K562 (cell line): ENCODE results near the gene ATXN10. TPM values are rescaled to one million over a fixed set of nuclear protein-coding genes. Genes with fewer than 3 reads are reported as not detected.

ENCODE experiments used
- ATAC-seq: fragments of 200-7000 bp; cut with Tn5 transposase; 3 replicates; pipeline ENCODE4 v1.9.1; 2020; ENCODE audit warnings: moderate library complexity
- BruUV-seq: library from RNA; stranded (reverse); fragments of 400-500 nt; replicated peaks from 2 replicates; lab custom pipeline; 2021; lab: Mats Ljungman, UMichigan
- CTCF ChIA-PET: fragments of 300-600 bp; formaldehyde crosslinking; extraction: SDS; loops from one replicate; lab custom pipeline; 2021; ENCODE audit warnings: low intra/inter-chr PET ratio; lab: Yijun Ruan, JAX
- POLR2A ChIA-PET: fragments of 300-600, 350-650 bp; sonication (Branson Sonifier 250); formaldehyde crosslinking; extraction: SDS; loops from one replicate; lab custom pipeline; 2021; ENCODE audit warnings: antibody characterized with exemption, inconsistent platforms; lab: Yijun Ruan, JAX
- DNase-seq, 4 experiments: peaks; one replicate each; pipeline versions ENCODE4 v3.0.0 to v3.0.0-alpha.2; 2011 to 2018; ENCODE audit warnings: low spot score in 3 of 4, mixed read lengths in 3 of 4; ENCODE audit errors: extremely low read depth in 1 of 4
- FAIRE-seq: peaks from 2 replicates; lab custom pipeline; 2011; peaks lifted over from hg19 to GRCh38; lab: Jason Lieb, UNC
- H2AFZ ChIP-seq: 2 replicates; pipeline ENCODE4 v1.6.0; 2011; ENCODE audit warnings: low read depth, low read length, control low read depth, inconsistent platforms
- H3K27ac ChIP-seq: fragments of 200-600 bp; 3 replicates; pipeline ENCODE4 v1.8.0; 2011; ENCODE audit warnings: low read depth, mild to moderate bottlenecking, control low read depth, inconsistent platforms, low read length, moderate library complexity, mixed read lengths; ENCODE audit errors: extremely low read depth
- H3K27me3 ChIP-seq, 2 experiments: fragments of 300-600 bp in 1 of 2; 2 replicates in 1 of 2; 3 replicates in 1 of 2; pipeline versions ENCODE4 v1.6.0 to v1.8.0; 2011; ENCODE audit warnings: inconsistent platforms in 2 of 2, low read length in 2 of 2, mild to moderate bottlenecking in 1 of 2, mixed read lengths in 1 of 2, moderate library complexity in 1 of 2; ENCODE audit not compliant: control insufficient read depth in 2 of 2, insufficient read depth in 2 of 2
- H3K36me3 ChIP-seq: fragments of 300-600 bp; 3 replicates; pipeline ENCODE4 v1.8.0; 2011; ENCODE audit warnings: mild to moderate bottlenecking, low read length, inconsistent platforms; ENCODE audit not compliant: control insufficient read depth, insufficient read depth
- H3K4me1 ChIP-seq, 2 experiments: fragments of 200-600 bp in 1 of 2; replicated peaks in 1 of 2; 2 replicates in 1 of 2; 3 replicates in 1 of 2; pipeline versions ENCODE4 v1.5.1 to v1.8.0; 2011; ENCODE audit warnings: inconsistent platforms in 2 of 2, low read length in 2 of 2, mild to moderate bottlenecking in 1 of 2, mixed read lengths in 1 of 2, moderate library complexity in 1 of 2; ENCODE audit not compliant: control insufficient read depth in 2 of 2, insufficient read depth in 2 of 2
- H3K4me2 ChIP-seq: 2 replicates; pipeline ENCODE4 v1.6.1; 2011; ENCODE audit warnings: low read length, control low read depth, inconsistent platforms, mixed read lengths; ENCODE audit not compliant: insufficient read depth
- H3K4me3 ChIP-seq: fragments of 200-600 bp; sonication (generic), shearing (Covaris generic); 2 replicates; pipeline ENCODE4 v1.5.1; 2016; ENCODE audit warnings: control low read depth, inconsistent platforms
- H3K79me2 ChIP-seq: fragments of 200-600 bp; 3 replicates; pipeline ENCODE4 v1.8.0; 2011; ENCODE audit warnings: low read length, inconsistent platforms; ENCODE audit not compliant: control insufficient read depth, insufficient read depth
- H3K9ac ChIP-seq, 2 experiments: 2 replicates each; pipeline versions ENCODE4 v1.6.0 to v1.6.1; 2011; ENCODE audit warnings: low read depth in 2 of 2, low read length in 2 of 2, control low read depth in 1 of 2, inconsistent platforms in 1 of 2, mild to moderate bottlenecking in 1 of 2, mixed read lengths in 1 of 2; ENCODE audit not compliant: insufficient read depth in 1 of 2
- H3K9me1 ChIP-seq: one replicate; pipeline ENCODE4 v1.6.0; 2011; ENCODE audit warnings: inconsistent platforms, mild to moderate bottlenecking, low read length, moderate library complexity; ENCODE audit not compliant: control insufficient read depth, insufficient read depth
- H3K9me3 ChIP-seq: replicated peaks from 2 replicates; pipeline ENCODE4 v1.5.1; 2011; ENCODE audit warnings: low read depth, low read length, inconsistent platforms; ENCODE audit not compliant: control insufficient read depth, insufficient read depth
- H4K20me1 ChIP-seq: replicated peaks from 2 replicates; pipeline ENCODE4 v1.6.1; 2011; ENCODE audit warnings: low read length, inconsistent platforms, mixed read lengths; ENCODE audit not compliant: control insufficient read depth, insufficient read depth
- FOXK1 ChIP-seq: sonication (generic); formaldehyde crosslinking; IDR thresholded peaks from 2 replicates; pipeline ENCODE4 v1.8.0; 2022; ENCODE audit warnings: missing genetic modification reagents, mild to moderate bottlenecking, borderline replicate concordance
- HDAC3 ChIP-seq: fragments of 450-650 bp; IDR thresholded peaks from 2 replicates; pipeline ENCODE4 v1.6.1; 2018; ENCODE audit warnings: borderline replicate concordance, mild to moderate bottlenecking, moderate library complexity; ENCODE audit not compliant: partially characterized antibody
- HMG20B ChIP-seq: fragments of 250-450 bp; sonication (Bioruptor Pico); IDR thresholded peaks from 2 replicates; pipeline ENCODE4 v1.5.0; 2021; ENCODE audit warnings: mild to moderate bottlenecking
- NFXL1 ChIP-seq: fragments of 450-650 bp; formaldehyde crosslinking; IDR thresholded peaks from 2 replicates; pipeline ENCODE4 v1.4.0; 2021; ENCODE audit warnings: mild to moderate bottlenecking
- PBX2 ChIP-seq, 2 experiments: IDR thresholded peaks in 1 of 2; conservative IDR thresholded peaks in 1 of 2; 2 replicates each; pipeline ENCODE4 v1.6.1; 2016; ENCODE audit warnings: low read depth in 2 of 2, mild to moderate bottlenecking in 1 of 2, missing compliant biosample characterization in 1 of 2, missing genetic modification characterization in 1 of 2, moderate library complexity in 1 of 2
- RFX1 ChIP-seq: fragments of 450-650 bp; IDR thresholded peaks from 2 replicates; pipeline ENCODE4 v1.6.1; 2016; ENCODE audit warnings: mild to moderate bottlenecking, moderate library complexity
- SMAD2 ChIP-seq: fragments of 150-350 bp; IDR thresholded peaks from 2 replicates; pipeline ENCODE4 v1.6.1; 2014; ENCODE audit warnings: low read depth, mild to moderate bottlenecking, low read length
- SMARCA5 ChIP-seq: fragments of 450-650 bp; IDR thresholded peaks from 2 replicates; pipeline ENCODE4 v1.6.1; 2016
- ZNF184 ChIP-seq: sonication (generic); formaldehyde crosslinking; IDR thresholded peaks from 2 replicates; pipeline ENCODE4 v1.5.0; 2020; ENCODE audit warnings: missing genetic modification reagents
- ZZZ3 ChIP-seq: fragments of 450-650 bp; IDR thresholded peaks from 2 replicates; pipeline ENCODE4 v1.6.1; 2016; ENCODE audit warnings: antibody characterized with exemption, mild to moderate bottlenecking, moderate library complexity
- WGBS: fragments of 100-300 bp; shearing (Covaris generic); methylation state at CpG from one replicate; pipeline ENCODE4 v1.1.6; 2016; ENCODE audit warnings: low coverage, mixed read lengths; ENCODE audit not compliant: insufficient coverage; ENCODE audit errors: missing lambda C conversion rate; 5-methylcytosine and 5-hydroxymethylcytosine counted together
- in situ Hi-C: fragments of 300-500 bp; cut with MboI; formaldehyde crosslinking; loops from 4 replicates; pipeline ENCODE4 v1.15.0; 2018; ENCODE audit warnings: inconsistent platforms, mixed read lengths
- intact Hi-C: fragments of 100-400 bp; cut with micrococcal nuclease; formaldehyde crosslinking; loops from 2 replicates; pipeline ENCODE4 v1.14.2; 2022
- polyA plus RNA-seq, 8 experiments: library from polyadenylated mRNA; depleted of rRNA in 4 of 8; stranded (reverse) in 5 of 8; unstranded in 3 of 8; fragments of >200 nt; fragmentation: Nextera tagmentation in 2 of 8; fragmentation: Illumina TruSeq in 1 of 8; extraction: Ambion mirVana in 2 of 8; extraction: Trizol in 1 of 8; gene quantifications; 2 replicates each; pipeline versions ENCODE4 v1.2.1 to v1.2.3, GENCODE V29; 2011 to 2014; ENCODE audit warnings: inconsistent platforms in 1 of 8, missing spikeins in 1 of 8
- total RNA-seq, 7 experiments: library from RNA; depleted of rRNA in 6 of 7; stranded (reverse); fragments of >200 nt in 6 of 7; fragmentation: Illumina TruSeq in 2 of 7; extraction: Trizol in 2 of 7; gene quantifications; 2 replicates each; pipeline versions ENCODE4 v1.2.1 to v1.2.3, GENCODE V29; 2011 to 2021; ENCODE audit warnings: low replicate concordance in 1 of 7
- TF ChIP-seq, protein P1 (sequence below), 2 experiments: fragments of 450-650 bp; IDR thresholded peaks; 2 replicates each; pipeline ENCODE4 v1.6.1; 2018; ENCODE audit warnings: mild to moderate bottlenecking in 2 of 2, low read depth in 1 of 2; ENCODE audit not compliant: partially characterized antibody in 2 of 2

ATXN10 gene
- total and polyA plus RNA-seq, 9 of the 15 experiments (the other 6 are each of a cell fraction or from before 2014, with no cell fraction given), result 11.5 to 190 (median 33.6) TPM

- Histone ChIP-seq H3K4me2 (no peak overlapping the region), H3K4me1 (no peaks in the 10 kb centered on the region; a peak in 1 of 5 replicates), H3K27me3 (no peaks in the 10 kb centered on the region), H3K9me1 (no peaks in the 10 kb centered on the region), H3K27ac (no peak overlapping the region), H3K9ac (no peak overlapping the region), H3K9me3 (no peaks in the 10 kb centered on the region), H2AFZ (no peak overlapping the region), H3K36me3 (no peaks in the 10 kb centered on the region), H3K4me3 (no peak overlapping the region), H3K79me2 (no peaks in the 10 kb centered on the region), H4K20me1 (no peaks in the 10 kb centered on the region)
- FAIRE-seq, result no peak
- in situ Hi-C loops, result no loop called here
- WGBS, result 91% methylated on average over 2 of the region's 2 CpGs
- intact Hi-C loops, result no loop called here
- BruUV-seq, result no TSS peak
- ATAC-seq, result no peak
- DNase-seq, result no peak
- POLR2A ChIA-PET, result interaction anchor here (0.6 kb wide), 1 partner anchor 11 kb away, joined by 7 read pairs; no protein-coding TSS in a partner anchor
- CTCF ChIA-PET, result no interaction called here
- TF ChIP-seq ZNF184 (no peak), SMAD2 (no peak), RFX1 (no peak), NFXL1 (CRISPR knock-in tag) (no peak), HDAC3 (no peak), FOXK1 (CRISPR knock-in tag) (no peak), PBX2 (CRISPR knock-in tag; IDR thresholded peaks at IDR 0.05; ENCODE audit: low read depth) (no peak), PBX2 (tag; conservative IDR thresholded peaks at IDR 0.05; ENCODE audit: low read depth) (no peak), SMARCA5 (no peak), ZZZ3 (no peak), HMG20B (CRISPR knock-in tag) (no peak)
- TF ChIP-seq, protein P1, sequence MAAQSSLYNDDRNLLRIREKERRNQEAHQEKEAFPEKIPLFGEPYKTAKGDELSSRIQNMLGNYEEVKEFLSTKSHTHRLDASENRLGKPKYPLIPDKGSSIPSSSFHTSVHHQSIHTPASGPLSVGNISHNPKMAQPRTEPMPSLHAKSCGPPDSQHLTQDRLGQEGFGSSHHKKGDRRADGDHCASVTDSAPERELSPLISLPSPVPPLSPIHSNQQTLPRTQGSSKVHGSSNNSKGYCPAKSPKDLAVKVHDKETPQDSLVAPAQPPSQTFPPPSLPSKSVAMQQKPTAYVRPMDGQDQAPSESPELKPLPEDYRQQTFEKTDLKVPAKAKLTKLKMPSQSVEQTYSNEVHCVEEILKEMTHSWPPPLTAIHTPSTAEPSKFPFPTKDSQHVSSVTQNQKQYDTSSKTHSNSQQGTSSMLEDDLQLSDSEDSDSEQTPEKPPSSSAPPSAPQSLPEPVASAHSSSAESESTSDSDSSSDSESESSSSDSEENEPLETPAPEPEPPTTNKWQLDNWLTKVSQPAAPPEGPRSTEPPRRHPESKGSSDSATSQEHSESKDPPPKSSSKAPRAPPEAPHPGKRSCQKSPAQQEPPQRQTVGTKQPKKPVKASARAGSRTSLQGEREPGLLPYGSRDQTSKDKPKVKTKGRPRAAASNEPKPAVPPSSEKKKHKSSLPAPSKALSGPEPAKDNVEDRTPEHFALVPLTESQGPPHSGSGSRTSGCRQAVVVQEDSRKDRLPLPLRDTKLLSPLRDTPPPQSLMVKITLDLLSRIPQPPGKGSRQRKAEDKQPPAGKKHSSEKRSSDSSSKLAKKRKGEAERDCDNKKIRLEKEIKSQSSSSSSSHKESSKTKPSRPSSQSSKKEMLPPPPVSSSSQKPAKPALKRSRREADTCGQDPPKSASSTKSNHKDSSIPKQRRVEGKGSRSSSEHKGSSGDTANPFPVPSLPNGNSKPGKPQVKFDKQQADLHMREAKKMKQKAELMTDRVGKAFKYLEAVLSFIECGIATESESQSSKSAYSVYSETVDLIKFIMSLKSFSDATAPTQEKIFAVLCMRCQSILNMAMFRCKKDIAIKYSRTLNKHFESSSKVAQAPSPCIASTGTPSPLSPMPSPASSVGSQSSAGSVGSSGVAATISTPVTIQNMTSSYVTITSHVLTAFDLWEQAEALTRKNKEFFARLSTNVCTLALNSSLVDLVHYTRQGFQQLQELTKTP (IDR thresholded peaks at IDR 0.05; ENCODE audit: low read depth in 1 of 2, partially characterized antibody in 2 of 2), result no peak
These were observed 80.4 kb downstream of the ATXN10 start for GRCh38 chr22:45752036-45752435.
